Activated T-helper 1 cell treated with Interleukin-2 at 50 U/mL for 16 hours (primary cell): ENCODE results near the gene PSME3.

Source experiments
- DNase-seq: peaks from one replicate; pipeline ENCODE4 v3.0.0-alpha.2; 2020; ENCODE audit warnings: low read depth

PSME3 gene

GRCh38 chr17:42817866-42818265 lies 15.3 kb upstream of the PSME3 start:
- DNase-seq = no peak

- no peak for DNase-seq
Measured at GRCh38 chr17:42818379-42818778, 14.8 kb upstream of the PSME3 start.

GRCh38 chr17:42819939-42820535 lies 13.2 kb upstream of the PSME3 start:
- no peak for DNase-seq

GRCh38 chr17:42821176-42821575 lies 12.0 kb upstream of the PSME3 start:
- DNase-seq = no peak

- DNase-seq = no peak
Measured at GRCh38 chr17:42827472-42827871, 5.7 kb upstream of the PSME3 start.

DNA sequence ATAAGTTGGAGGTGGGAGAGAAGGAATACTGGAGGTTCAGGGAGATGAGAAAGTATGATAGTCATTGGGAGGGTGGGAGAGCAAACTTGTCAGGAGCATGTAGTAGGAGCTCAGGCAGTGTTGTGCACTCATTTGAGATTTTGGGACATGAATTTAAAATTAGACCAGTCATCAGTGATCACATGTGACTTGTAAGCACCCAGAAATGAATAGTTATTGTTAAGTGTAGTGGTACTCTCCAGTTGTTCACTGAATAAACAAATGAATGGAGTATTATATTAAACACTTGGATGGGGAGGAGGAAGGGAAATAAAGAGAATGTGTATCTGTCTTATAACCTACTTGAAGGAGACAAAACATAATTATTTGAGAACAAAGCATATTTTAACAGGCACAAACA lies 2.2 kb upstream of the PSME3 start:
- no peak for DNase-seq

DNA sequence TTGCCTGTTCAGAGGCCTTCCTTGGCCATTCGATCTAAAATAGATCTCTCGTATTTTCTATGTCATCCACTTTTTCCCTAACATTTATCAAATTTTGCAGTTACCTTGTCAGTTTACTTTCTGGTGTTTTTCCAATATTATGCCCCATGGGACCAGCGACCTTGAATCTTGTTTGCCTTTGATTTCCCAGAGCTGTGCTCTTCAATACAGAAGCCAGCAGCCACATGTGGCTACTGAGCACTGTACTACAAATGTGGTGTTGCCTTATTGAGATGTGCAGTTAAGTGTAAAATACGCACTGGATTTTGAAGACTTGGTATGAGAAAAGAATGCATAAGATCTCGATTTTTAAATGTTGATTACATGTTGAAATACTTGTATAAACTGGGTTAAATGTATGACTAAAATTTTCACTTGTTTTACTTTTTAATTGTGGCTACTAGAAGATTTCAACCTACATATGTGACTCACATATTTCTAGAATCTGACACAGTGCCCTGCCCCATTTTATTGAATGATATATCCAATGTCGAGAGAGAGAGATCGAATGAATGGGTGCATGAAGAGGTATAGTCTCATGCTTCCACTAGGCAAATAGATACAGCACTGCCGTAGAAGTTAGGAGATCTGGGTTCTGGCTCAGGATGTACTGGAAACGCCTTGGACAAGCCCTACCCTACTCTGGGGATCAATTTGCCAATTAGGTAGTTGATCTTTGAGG lies 824 bp upstream of the PSME3 start:
- DNase-seq = no peak

GRCh38 chr17:42833767-42834422 lies 698 bp downstream of the PSME3 start:
- no peak for DNase-seq

DNA sequence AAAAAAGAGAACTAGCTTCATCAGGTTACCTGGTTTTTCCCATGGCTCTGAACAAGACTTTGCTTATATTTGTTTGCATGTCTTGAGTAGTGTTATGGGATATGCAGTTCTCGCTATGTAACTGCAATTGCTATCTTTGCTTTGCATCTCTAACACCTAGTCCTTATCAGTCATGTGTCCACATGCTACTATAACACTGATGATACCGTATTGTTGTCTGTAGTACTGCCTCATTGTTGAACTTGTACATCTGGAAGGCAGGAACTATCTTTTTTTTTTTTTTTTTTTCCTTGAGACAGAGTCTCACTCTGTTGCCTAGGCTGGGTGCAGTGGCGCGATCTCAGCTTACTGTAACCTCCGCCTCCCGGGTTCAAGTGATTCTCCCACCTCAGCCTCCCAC lies 2.5 kb downstream of the PSME3 start:
- DNase-seq = no peak

GRCh38 chr17:42841975-42842685 lies 8.9 kb downstream of the PSME3 start:
- no peak for DNase-seq

DNA sequence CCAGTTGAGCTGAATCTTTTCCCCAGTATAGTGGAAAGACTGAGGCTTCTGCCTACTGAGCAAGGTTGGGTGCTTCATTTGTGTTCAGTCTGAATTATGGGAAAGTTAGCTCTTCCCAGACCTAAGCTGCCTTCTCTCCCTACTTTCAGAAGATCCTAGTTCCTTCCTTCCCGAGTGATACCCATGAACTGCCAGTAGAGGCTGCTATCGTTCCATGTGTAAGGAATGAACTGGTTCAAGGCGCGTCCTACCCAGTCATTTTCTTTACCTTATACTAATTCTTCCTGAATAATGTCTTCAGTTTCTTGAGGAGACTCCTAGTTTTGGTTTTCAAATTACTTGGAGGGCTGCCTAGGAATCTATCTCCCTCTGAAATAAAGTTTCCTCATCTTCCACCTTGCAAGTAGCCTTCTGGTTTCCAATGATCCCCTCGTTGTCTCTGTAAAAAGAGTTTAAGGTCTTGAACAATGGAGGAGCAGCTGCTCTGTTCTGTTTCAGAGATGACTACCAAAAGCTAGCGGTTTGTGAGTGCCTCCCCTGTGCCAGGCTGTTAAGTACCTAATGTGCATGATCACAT lies 10.2 kb downstream of the PSME3 start:
- no peak for DNase-seq

DNA sequence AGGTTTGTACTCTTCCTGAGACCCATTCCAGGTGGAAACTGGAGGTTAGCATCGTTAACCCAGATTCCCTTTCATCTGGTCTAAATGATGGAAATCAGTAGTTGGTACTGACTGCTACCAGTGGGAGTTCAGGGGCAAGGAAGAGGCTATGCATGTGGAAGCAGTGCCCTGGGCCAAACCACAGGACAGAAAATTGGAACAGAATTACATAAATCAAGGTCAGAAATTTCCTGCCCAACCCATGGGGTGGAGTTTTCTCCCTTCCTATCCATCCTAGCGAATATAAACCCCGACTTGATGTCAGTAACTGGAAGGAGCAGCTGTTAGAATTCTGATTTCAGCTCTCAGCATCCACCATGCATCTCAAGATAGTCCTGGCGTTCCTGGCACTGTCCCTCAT lies 11.1 kb downstream of the PSME3 start, which contains the start of gene AOC2:
Gene AOC2, plus strand, starts transcription at position 310 of the 400 bp plus-strand sequence. Its CDS starts 47 bp downstream, at position 357.
- DNase-seq = no peak

DNA sequence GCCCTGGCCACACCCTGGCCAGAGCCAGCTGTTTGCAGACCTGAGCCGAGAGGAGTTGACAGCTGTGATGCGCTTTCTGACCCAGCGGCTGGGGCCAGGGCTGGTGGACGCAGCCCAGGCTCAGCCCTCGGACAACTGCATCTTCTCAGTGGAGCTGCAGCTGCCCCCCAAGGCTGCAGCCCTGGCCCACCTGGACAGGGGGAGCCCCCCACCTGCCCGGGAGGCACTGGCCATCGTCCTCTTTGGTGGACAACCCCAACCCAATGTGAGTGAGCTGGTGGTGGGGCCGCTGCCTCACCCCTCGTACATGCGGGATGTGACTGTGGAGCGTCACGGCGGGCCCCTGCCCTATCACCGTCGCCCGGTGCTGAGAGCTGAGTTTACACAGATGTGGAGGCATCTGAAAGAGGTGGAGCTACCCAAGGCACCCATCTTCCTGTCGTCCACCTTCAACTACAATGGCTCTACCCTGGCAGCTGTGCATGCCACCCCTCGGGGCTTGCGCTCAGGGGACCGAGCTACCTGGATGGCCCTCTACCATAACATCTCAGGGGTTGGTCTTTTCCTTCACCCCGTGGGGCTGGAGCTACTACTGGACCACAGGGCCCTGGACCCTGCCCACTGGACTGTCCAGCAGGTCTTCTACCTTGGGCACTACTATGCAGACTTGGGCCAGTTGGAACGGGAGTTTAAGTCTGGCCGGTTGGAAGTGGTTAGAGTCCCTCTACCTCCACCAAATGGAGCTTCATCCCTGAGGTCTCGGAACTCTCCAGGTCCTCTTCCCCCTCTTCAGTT lies 11.8 kb downstream of the PSME3 start:
- no peak for DNase-seq

GRCh38 chr17:42845556-42845917 lies 12.3 kb downstream of the PSME3 start:
- no peak for DNase-seq

GRCh38 chr17:42845918-42846593 lies 12.9 kb downstream of the PSME3 start:
- no peak for DNase-seq

DNA sequence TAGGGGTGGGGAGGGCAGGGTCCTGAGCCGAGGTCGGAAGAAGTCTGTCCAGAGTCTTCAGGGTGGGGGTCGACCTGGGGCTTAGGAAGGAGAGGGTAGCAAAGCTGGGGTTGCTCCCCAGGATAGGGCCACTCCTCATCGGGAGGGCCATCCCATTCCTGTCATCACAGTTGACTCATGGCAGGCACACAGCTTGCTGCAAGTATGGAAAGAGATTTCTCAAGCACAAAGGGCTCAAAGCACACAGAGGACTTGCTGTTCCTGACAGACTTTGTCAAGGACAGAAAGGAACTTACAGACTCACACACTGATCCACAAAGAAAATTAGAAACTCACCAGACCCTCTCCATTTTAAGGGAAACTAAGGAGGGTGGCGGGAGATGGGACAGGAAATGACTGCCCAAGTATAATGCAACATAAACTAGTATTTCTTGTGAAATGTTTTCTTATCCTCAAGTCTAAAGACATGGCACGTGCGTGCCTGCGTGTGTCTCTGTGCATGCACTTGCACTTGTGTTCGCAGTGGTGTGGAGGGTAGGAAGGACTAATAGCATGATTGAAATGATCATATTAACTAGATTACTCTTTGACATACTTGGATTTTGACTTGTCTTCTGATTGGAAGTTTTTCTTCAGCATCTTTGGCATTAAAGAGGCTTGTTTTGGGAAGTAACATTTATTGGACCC lies 13.5 kb downstream of the PSME3 start:
- DNase-seq = no peak

- no peak for DNase-seq
Measured at GRCh38 chr17:42848093-42848492, 14.9 kb downstream of the PSME3 start.

DNA sequence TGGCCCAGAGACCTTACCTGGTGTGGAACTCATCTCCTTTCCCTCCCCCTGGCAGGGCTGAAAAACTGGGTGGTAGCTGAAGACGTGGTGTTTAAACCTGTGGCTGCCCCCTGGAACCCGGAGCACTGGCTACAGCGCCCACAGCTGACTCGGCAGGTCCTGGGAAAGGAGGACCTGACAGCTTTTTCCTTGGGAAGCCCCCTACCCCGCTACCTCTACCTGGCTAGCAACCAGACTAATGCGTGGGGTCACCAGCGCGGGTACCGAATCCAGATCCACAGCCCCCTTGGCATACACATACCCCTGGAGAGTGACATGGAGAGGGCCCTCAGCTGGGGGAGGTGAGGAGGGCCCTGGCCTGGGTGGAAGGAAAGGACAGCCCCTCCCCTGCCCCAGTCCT lies 15.8 kb downstream of the PSME3 start:
- DNase-seq = no peak

GRCh38 chr17:42849451-42850181 lies 16.4 kb downstream of the PSME3 start:
- no peak for DNase-seq

DNA sequence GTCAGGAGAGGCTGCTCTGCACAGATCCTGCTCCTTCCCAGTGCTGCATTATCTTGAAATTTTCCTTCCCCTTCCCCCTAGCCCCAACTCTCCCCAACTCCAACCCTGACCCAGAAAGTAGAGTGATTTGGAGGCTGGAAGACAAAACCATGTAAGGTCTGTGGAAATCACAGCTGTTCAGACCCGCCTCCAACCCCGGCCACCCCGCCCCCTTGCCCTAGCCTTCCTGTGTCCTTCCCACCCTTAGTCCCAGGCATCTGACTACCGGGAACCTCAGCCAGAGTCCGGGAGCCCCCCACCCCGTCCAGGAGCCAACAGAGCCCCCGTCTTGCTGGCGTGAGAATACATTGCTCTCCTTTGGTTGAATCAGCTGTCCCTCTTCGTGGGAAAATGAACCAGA lies 17.8 kb downstream of the PSME3 start, which contains the start of gene AOC3:
Gene AOC3, plus strand, starts transcription at position 246 of the 400 bp plus-strand sequence. Its CDS starts 145 bp downstream, at position 391.
- DNase-seq = no peak
